GM18873 (cell line): ENCODE measurements around the gene FAM221A.
"Not testable (repeated sequence)": the region's sequence is repeated elsewhere in the genome, so short reads cannot be mapped to it uniquely, and the experiment has no call there.

Experiments used
- ATAC-seq: cut with Tn5 transposase; IDR thresholded peaks from one replicate; pipeline ENCODE4 v1.9.1; 2021; ENCODE audit warnings: mild to moderate bottlenecking, moderate library complexity, moderate number of reproducible peaks; ENCODE audit not compliant: unreplicated experiment, low FRiP score

The FAM221A gene

DNA sequence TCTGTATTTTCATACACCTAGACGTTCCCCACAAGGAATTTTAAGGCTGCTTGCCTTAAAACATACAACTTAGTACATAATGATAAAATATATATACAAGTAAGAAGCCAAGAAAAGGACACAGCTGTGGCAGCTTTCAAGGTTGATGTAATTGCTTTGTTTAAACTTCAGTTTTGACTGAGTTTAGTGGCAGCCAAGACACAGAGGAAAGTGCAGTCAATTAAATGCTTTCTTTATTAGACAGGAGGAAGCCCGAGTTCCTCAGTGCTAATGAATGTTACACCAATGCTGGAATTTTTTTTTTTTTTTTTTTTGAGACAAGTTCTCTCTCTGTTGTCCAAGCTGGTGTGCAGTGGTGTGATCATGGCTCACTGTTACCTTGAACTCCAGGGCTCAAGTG, 18.8 kb downstream of the FAM221A start:
- ATAC-seq, result no peak

DNA sequence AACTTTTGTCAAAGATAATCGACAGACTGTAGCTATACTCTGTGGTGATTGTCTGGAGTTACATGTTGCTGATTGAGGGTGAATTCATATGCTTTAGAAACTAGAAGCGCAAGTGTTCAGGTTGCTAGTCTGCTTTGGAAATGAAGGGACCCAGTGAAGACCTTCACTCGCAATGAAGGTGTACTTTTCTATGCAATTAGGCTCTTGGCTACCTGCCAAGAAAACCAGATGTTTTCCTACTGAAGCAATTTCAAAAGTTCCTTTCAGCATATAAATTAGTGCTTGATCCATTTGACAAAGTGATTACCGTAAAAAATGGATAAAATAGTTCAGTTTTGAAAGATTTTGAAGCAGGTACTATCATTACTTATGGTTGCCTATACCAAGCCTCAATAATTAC, 20.0 kb downstream of the FAM221A start:
- ATAC-seq, result no peak

GRCh38 chr7:23709081-23709750, 29.2 kb downstream of the FAM221A start:
- no peak for ATAC-seq

DNA sequence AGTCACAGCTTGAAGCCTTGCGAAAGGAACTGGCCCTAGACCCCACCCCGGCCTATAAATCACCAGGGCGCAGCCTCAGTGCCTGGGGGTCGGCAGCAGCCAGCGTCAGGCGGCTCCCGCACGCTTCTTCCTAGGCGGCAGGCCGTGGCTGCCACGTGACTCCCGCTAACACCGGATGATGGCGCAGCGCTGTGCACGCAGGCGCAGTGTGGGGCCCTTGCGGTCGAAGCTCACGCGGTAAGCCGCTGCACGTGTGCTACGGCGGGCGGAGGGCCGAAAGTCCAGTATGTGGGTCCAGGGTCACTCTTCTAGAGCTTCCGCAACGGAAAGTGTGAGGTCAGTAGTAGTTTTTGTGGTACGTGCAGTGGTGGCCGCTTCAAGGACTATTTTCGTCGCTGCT, 30.0 kb downstream of the FAM221A start, which contains the start of gene STK31:
Gene STK31 (plus strand): TSS at position 220 of the 400 bp plus-strand sequence. CDS start 67 bp downstream, at position 287.
- ATAC-seq, result no peak

DNA sequence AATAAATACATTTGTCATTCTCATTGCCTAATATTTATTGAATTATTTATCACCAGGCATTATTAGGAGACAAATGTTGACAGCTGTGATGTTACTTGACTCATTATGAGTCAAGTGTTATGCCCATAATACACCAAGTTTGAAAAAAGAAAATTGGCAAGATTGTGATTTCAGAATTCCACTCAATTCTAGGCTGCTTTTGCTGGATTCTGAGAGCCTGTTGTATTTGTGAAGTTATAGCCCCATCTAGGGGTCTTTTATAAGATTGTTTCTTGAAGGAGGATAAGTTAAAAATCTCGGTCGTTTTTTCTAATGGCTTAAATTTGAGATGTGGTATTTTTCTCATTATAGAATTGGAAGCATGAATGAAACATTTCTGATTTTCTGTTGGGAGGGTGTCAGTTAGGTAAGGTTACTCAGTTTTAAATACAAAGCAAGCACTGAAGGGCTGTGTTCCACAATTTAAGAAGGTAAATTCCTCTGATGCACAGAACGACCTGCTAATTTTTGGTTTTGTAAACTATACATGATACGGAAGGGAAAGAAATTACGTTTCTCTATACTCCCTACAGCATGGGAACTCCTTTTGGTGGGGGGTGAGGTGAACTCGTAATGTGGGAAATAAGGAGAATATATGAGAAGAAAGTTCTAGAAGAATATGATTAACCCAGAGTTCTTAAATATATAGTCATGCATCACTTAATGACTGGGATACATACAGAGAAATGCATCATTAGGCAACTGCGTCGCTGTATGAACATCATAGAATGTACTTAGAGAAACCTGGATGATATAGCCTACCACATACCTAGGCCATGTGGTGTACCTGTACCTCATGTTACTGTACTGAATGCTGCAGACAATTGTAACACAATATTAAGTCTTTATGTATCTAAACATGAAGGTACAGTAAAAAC, 32.6 kb downstream of the FAM221A start:
- ATAC-seq, result no peak

- ATAC-seq, result no peak
Observed at GRCh38 chr7:23713285-23714149, 33.5 kb downstream of the FAM221A start.

DNA sequence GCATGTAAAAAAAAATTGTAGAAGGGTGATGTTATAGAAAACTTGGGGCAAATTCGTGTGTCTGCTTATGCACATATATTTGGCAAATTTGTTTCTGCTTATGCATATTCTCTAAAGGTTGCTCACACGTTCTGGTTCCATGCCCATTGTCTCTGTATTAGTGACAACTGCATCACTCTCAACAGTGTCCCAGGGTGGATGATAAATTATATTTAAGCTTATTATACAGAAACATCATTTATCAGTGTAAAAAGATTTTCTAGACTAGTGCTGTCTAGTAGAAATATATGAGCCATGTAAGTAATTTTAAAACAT, 34.1 kb downstream of the FAM221A start:
- ATAC-seq, result no peak

- ATAC-seq, result no peak
Observed at GRCh38 chr7:23714579-23714978, 34.6 kb downstream of the FAM221A start.

DNA sequence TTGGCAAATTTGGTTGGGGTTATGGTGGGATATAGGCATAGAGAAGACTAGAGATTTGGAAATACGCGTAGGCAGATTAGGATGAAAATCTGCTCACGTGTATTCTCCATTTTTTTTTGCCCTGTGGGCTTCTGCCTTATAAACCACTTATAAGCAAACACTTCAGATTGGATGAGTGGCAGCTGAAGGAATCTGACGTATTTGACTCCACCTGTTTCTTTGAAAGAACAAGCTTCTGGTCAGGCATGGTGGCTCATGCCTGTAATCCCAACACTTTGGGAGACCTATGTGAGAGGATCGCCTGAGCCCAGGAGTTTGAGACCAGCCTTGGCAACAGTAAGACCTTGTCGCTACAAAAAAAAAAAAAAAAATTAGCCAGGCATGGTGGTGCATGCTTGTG, 35.1 kb downstream of the FAM221A start:
- ATAC-seq, result no peak

- no peak for ATAC-seq
Observed at GRCh38 chr7:23717788-23718187, 37.8 kb downstream of the FAM221A start.

- no peak for ATAC-seq
Observed at GRCh38 chr7:23721456-23721855, 41.5 kb downstream of the FAM221A start.

GRCh38 chr7:23722587-23723216, 42.7 kb downstream of the FAM221A start:
- not testable (repeated sequence) for ATAC-seq

DNA sequence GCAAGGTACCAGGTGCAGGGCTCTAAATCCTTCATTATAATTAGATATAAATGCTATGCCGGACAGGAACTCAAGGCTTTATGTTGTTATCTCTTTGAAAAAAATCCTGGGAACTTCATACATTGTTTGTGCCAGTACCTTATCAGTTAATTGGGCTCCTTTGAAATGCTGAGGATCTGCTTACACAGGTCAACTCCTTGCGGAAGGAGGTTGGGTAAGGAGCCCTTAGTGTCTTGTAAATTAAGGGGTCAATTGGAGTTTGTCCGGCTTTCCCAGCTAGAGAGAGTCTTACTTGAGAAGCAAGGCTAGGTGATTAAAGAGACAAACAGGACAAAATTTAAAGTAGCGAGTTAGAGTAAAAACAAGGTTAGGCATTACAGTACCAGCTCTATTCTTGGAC, 44.1 kb downstream of the FAM221A start:
- not testable (repeated sequence) for ATAC-seq

DNA sequence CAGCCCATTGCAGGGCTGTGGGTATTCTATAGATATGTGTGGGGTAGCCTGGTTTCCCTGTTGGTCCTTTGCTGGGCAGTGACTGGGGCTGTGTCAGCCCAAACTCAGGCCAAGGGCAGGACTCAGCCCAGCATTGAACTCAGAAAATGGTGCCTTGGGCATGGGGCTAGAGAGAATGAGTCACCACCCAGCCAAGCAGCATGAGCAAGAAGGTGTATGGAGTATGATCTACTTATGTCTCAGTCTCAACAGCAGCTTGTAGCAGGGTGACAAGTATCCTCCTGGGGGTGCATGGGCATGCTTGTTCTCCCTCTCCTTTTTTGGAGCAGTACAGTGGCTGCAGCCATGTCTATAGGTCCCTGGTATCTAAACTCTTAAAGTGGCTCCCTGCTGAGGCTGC, 62.1 kb downstream of the FAM221A start:
- ATAC-seq, result no peak

- no peak for ATAC-seq
Observed at GRCh38 chr7:23743226-23743625, 63.2 kb downstream of the FAM221A start.

DNA sequence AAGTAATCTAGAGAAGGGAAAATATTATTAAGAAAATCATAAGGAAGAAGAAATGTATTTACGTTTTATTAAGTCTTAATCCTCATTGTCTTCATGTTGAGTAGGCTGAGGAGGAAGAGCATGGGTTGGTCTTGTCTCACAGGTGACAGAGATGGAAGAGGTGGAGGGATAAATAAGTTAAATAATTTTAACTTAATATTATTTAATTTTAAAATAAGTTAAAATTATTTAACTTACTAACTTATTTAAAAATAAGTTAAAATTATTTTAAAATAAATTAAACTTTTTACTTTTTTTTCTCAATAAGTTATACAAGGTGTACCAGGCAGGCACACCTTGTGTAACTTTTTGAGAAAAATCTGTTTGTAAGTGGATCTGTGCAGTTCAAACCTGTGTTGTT, 66.6 kb downstream of the FAM221A start:
- no peak for ATAC-seq

GRCh38 chr7:23751852-23752251, 71.9 kb downstream of the FAM221A start:
- no peak for ATAC-seq
